ENCODE data around the gene PPP6R3. TPM values are rescaled to one million over a fixed set of nuclear protein-coding genes. Genes with fewer than 3 reads are reported as not detected.
"Not testable (repeated sequence)": the region's sequence is repeated elsewhere in the genome, so short reads cannot be mapped to it uniquely, and the experiment has no call there.

The PPP6R3 gene
- total and polyA plus RNA-seq, 8 donors, result 19.5 to 236 (median 103) TPM

- no peak overlapping the region for H3K27ac ChIP-seq
- TF ChIP-seq EP300 (IDR thresholded peaks at IDR 0.05) (no peak), POLR2A (IDR thresholded peaks at IDR 0.05) (no peak), CTCF (IDR thresholded peaks at IDR 0.05) (no peak), POLR2AphosphoS5 (IDR thresholded peaks at IDR 0.05) (no peak)
- no peaks in the 10 kb centered on the region for H3K27me3 ChIP-seq
- peaks cover 0 to 12% (median 4%) of the 10 kb centered on the region in 4 donors for H3K4me1 ChIP-seq
- peaks cover 0 to 13% (median 11%) of the 10 kb centered on the region in 4 donors for H3K9me3 ChIP-seq
- H3K36me3 ChIP-seq, result peaks cover 55 to 100% (median 99%) of the 10 kb centered on the region in 4 donors
- intact Hi-C loops (cut with DNase I; ENCODE audit: low total_unique reads), result no loop called here
- H3K4me3 ChIP-seq, result no peak overlapping the region
- no peak for DNase-seq
- WGBS, 5 donors, result 87 to 94% (median 89%) methylated on average over 17 of the region's 17 CpGs
These were observed 27.7 kb upstream of the PPP6R3 start for GRCh38 chr11:68432874-68433273.

GRCh38 chr11:68433541-68433940 lies 27.0 kb upstream of the PPP6R3 start:
- Histone ChIP-seq H3K9me3 (peaks cover 0 to 13% (median 11%) of the 10 kb centered on the region in 4 donors), H3K27ac (no peak overlapping the region), H3K4me1 (peaks cover 0 to 15% (median 4%) of the 10 kb centered on the region in 4 donors), H3K27me3 (no peaks in the 10 kb centered on the region), H3K36me3 (peaks cover 62 to 100% (median 99%) of the 10 kb centered on the region in 4 donors), H3K4me3 (no peak overlapping the region)
- no peak for DNase-seq
- TF ChIP-seq EP300 (IDR thresholded peaks at IDR 0.05) (no peak), POLR2AphosphoS5 (IDR thresholded peaks at IDR 0.05) (no peak), POLR2A (IDR thresholded peaks at IDR 0.05) (no peak), CTCF (IDR thresholded peaks at IDR 0.05) (no peak)
- intact Hi-C loops (cut with DNase I; ENCODE audit: low total_unique reads), result no loop called here
- 92 to 95% (median 93%) methylated on average over 23 to 31 of the region's 31 CpGs for WGBS, 5 donors

- DNase-seq; H3K27ac ChIP-seq; H3K4me3 ChIP-seq; intact Hi-C loops (cut with DNase I; ENCODE audit: low total_unique reads); H3K9me3 ChIP-seq; H3K27me3 ChIP-seq: not testable (repeated sequence)
- peaks cover 0 to 15% (median 4%) of the 10 kb centered on the region in 4 donors for H3K4me1 ChIP-seq
- 90 to 96% (median 94%) methylated on average over 5 of the region's 5 CpGs for WGBS, 5 donors
- H3K36me3 ChIP-seq, result peaks cover 59 to 100% (median 100%) of the 10 kb centered on the region in 4 donors
These were observed 26.4 kb upstream of the PPP6R3 start for GRCh38 chr11:68434159-68434558.

GRCh38 chr11:68436162-68436888 lies 24.2 kb upstream of the PPP6R3 start:
- Histone ChIP-seq H3K4me1 (peaks cover 0 to 32% (median 12%) of the 10 kb centered on the region in 4 donors), H3K27me3 (no peaks in the 10 kb centered on the region), H3K27ac (peak overlapping the region in 2 of 5 donors; percentile 17 to 25), H3K4me3 (no peak overlapping the region), H3K9me3 (no peaks in the 10 kb centered on the region), H3K36me3 (peaks cover 42 to 100% (median 99%) of the 10 kb centered on the region in 4 donors)
- TF ChIP-seq CTCF (IDR thresholded peaks at IDR 0.05), result no peak
- no peak for TF ChIP-seq POLR2A (IDR thresholded peaks at IDR 0.05)
- TF ChIP-seq EP300 (IDR thresholded peaks at IDR 0.05), result no peak
- no peak for TF ChIP-seq POLR2AphosphoS5 (IDR thresholded peaks at IDR 0.05)
- no peak for DNase-seq
- intact Hi-C loops (cut with DNase I; ENCODE audit: low total_unique reads), result no loop called here
- 79 to 88% (median 83%) methylated on average over 4 to 16 of the region's 16 CpGs for WGBS, 5 donors

All from stomach (tissue), 9 donors.